HG03045 (cell line): ENCODE results near the gene LUZP2.

Source experiments
- ATAC-seq: cut with Tn5 transposase; IDR thresholded peaks from one replicate; pipeline ENCODE4 v1.9.1; 2021; ENCODE audit warnings: mild to moderate bottlenecking, moderate library complexity; ENCODE audit not compliant: unreplicated experiment

Gene LUZP2

DNA sequence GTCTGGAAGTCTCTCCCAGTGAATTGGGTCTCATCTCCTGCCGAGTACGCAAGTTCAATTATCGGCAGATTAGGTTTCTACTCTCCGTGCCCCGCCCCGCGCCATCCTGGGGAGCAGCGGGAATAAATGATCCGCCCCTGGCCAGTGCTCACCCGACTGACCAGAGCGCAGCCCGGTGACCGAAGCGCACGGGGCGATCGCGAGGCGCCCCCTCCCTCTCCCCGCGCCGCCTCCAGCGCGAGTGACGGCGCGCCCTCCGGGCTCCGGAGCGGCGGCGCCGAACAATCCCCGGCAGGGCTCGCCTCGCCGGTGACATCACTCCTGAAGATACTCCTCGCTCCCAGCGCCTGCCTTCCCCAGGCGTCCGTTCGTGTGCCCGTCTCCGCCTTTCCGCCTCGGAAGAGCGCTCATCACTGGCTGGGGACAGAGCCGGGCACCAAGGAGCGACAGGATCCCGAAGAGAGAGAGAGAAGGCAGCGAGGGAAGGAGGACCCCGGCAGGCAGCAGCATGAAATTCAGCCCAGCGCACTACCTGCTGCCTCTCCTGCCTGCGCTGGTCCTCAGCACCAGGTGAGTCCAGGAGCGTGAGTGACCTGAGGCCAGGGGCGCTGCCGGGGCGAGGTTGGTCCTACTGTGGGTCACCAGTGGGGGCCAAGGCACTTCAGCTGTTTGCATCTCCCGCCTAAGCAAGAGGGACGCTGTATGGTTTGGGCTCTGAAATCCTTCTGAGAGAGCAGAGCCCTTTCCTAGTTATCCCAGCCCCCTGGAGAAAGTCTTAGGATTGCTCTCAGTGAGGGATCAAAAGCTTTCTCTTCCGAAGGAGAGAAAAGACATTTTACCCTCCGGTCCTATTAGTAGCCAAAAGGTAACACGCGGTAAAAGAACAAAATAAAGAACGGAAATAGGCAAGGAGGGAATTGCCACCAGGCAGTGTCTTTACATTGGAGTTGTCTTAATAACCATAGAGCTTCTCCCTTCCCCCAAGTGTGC lies at the start of gene LUZP2:
Gene LUZP2, plus strand, starts transcription at position 318 of the 990 bp plus-strand sequence.
- ATAC-seq = no peak

DNA sequence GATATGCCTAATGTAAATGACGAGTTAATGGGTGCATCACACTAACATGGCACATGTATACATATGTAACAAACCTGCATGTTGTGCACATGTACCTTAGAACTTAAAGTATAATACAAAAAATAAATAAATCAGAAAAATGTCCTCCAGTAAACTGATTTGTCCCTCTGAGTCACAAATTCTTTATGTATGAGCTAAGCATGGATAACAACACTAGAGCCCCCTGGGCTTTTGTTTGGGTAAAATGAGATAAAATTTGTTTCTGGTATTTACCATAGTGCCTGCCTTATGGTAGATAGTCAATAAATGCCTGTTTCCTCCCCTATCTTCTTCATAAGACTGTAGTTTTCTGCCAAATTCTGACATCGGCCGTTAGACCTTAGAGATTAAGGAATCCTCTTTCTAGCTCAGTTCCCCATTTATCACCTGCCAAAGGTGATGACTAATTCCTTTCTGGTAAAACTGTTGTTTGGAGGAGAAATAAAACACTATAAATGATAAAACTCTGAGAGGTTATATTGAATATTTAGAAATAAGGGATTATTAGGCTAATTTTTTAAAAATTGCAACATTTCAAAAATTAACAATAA lies 43.6 kb upstream of the LUZP2 start:
- ATAC-seq = no peak

DNA sequence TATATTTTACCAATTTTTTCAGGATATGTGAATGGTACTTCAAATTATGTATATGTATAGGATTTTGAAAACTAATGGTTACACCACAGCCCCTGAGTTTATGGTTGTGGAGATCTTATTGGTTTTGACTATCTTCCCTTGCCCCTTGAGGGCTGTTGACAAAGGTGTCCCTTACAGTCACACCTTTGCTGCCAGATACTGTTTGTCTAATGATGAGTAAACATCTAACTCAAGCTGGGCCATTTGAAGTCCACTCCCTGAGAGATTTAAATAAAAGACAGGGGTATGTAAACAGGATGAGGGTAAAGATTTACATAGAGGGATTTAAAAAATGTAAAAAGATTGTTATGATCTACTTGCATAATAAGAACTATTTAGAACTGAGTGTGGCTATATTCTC lies 38.9 kb upstream of the LUZP2 start:
- ATAC-seq = no peak

DNA sequence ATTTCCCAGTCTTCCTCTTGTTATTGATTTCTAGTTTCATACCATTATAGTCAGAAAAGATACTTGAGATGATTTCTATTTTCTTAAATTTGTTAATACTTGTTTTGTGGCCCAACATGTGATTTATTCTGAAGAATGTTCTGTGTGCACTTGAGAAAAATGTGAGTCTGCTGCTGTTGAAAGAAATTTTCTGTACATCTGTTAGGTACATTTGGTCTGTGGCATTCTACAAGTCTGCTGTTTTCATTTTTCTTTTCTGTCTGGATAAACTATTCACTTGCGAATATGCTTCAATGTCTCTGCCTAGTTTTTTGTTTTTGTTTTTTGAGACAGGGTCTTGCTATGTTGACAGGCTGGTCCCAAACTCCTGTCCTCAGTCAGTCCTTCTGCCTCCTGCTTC lies 26.4 kb upstream of the LUZP2 start:
- ATAC-seq = no peak

DNA sequence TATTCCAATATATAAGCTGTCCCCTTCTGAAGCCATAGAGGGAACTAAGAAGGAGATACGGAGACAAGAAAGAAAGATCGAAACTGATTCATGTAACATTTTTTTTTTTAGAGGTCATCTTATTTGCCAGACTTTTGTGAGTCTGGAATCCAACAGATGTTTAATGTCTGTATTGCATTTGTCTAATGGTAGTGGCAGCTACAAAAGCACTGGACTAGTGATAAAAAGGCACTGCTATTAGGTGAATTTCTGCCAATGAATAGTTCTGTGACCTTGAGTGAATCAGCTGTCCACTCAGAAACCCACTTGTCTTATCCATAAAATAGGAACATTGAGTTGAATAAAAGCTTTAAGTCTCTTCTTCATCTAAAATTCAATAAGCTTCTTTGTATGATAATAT lies 25.8 kb upstream of the LUZP2 start:
- no peak for ATAC-seq

GRCh38 chr11:24478718-24479117 lies 18.1 kb upstream of the LUZP2 start:
- ATAC-seq = no peak

DNA sequence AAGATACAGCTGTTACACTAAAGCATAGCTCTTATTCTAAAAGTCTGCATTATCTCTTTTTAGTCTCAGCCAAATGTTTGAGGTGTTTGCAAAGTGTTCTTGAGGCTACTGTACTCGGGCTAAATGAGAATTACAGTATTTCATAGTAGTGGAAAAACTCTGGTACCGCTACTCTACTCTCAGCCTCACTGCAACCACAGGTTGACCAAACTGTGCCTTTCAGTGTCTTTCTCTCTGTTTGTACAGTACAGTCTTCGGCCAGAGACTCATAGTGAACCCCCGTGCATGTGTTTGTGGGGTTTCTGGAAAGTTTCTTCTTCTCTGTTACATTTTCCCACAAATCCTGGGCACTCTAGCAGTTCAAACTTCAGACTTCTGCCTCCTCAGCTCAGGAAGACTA lies 7.4 kb upstream of the LUZP2 start:
- ATAC-seq = no peak

DNA sequence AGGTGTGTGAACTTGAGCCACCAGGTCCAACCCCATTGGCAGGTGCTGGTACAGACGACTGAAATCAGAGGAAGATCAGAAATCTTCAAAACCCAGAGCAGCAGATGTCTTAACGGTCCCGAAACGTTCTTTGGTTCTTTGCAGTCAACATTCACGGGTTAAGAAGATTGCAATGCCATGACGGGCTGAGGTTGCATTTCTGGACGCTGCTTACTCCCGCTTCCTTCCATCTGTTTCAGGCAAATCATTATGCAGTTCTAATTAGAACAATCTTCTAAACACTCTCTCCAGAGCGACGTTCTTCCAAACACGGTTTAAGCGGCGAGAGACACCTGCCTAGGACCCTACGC lies 492 bp upstream of the LUZP2 start:
- ATAC-seq = no peak

GRCh38 chr11:24497831-24498230 lies 978 bp downstream of the LUZP2 start:
- no peak for ATAC-seq

- ATAC-seq = no peak
These were observed 5.6 kb downstream of the LUZP2 start for GRCh38 chr11:24502425-24502824.

DNA sequence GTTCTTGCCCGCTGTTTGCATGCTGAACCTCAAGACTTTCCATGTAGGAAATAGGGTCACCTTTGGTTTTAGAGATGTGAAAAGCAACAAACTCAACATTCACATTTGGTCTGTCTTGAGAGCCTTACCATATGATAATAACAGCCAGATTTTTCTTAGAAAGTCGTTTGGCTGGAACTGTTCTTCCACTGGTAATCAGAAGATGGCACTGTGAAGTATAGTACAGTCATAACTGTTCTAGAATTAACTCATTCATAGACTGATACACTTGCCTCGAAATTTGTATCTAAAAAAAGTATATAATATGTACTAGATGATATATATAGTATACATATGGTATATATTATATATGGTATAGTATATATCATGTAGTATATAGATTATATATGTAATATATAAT lies 12.3 kb downstream of the LUZP2 start:
- ATAC-seq = no peak

DNA sequence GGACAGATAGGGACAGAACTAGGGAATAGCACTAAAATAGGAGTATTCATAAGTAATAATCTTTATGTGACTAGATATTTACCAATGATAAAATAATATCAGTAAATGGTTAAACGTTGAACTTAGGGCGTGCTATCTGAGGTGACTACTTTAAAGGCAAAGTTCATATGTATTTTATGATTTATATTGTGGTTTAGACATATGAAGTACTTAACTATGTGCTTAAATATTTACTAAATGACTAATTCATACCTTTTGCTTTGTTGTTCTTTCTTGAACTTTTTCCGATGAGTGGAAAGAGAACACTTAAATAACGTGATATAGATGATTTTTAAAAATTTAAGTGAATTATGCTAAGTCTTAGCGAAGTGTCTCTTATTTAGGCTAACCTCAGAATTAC lies 14.7 kb downstream of the LUZP2 start:
- no peak for ATAC-seq

DNA sequence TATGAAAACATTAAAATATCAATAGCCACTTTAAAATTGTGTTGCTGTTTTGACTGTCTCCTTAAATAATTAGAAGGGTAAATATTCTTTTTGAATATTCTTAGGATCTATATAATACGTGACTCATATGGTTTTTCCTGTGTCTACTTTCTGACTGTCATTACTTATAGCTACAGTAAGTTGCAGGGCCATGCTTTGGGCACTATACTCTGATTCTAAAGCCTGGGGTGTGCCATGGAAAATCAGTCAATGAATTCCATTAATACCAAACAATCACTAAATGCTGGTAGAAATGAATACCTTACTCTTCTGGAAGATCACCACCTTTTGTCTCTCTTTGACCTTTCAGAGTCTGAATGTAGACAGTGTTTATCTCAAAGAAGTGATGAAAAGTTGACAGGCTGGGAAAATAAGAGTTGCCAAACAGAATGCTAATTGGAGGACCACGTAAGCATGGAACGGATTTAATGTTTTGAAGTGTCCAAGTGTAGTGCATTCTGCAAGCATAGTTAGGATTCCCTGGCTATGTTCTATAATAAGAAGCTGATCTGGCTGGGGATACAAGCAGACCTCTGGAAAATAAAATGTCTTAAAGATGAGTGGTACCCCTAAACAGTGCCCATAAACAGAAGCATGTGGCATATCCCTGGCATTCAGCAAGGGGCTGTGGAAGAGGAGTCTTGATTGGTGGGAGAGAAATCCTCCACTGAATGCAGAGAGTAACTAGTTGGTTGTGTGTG lies 16.8 kb downstream of the LUZP2 start:
- no peak for ATAC-seq

DNA sequence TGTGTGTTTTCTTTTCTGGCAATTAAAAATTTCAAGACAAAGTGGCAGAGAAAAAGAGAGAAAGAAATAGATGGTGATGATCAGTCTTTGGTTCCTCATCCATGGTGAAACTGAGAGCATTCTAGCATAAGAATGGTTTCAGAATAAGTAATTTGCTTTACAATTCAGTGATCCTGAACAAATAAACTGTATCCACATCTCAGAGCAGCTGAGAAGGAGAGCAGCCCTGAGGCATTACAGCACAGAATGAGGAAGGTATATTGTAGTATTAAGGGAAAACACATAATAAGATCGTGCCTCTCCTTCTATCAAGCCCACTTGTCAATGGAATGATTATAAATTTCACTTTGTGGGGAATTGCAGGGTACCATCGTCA lies 17.4 kb downstream of the LUZP2 start:
- ATAC-seq = no peak

DNA sequence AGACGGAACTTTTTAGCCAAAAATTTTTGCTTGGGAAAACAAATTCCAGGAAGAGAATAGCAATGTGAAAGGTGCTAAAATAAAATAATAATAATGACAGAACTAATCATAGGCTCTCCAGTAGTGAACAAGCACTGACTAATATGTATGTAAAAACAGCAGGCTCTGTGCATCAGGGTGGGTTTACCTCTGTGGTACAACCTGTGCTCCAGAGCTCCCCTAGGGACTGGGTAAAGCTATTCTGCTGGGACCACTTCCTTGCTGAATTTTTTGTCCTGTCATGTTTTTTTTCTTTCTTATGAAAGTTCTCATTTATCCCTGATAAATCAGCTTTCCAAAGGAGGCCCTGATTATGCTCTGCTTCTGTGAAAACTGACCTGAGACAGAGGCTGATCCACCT lies 18.8 kb downstream of the LUZP2 start:
- ATAC-seq = no peak

- ATAC-seq = no peak
These were observed 19.8 kb downstream of the LUZP2 start for GRCh38 chr11:24516638-24517037.

DNA sequence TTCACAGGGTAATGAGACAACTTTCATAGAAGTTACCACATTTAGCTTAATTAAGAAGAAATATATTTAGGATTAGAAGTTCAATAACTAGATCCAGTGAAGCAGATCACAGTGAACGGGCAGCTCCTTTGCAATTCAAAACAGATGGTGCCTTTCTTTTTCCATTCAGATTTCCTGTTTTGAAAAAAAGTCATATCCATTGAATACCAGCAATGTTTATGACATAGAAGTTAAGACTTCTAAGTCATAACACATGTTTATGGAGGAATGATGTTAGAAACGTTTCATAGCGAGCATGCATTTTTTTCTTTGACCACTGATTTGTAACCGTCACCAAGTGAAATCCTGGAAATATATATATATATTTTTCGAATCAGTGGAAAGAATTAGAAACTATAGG lies 24.7 kb downstream of the LUZP2 start:
- no peak for ATAC-seq

- no peak for ATAC-seq
These were observed 27.3 kb downstream of the LUZP2 start for GRCh38 chr11:24524156-24524555.

GRCh38 chr11:24531528-24531927 lies 34.7 kb downstream of the LUZP2 start:
- ATAC-seq = no peak

- ATAC-seq = no peak
These were observed 46.9 kb downstream of the LUZP2 start for GRCh38 chr11:24543771-24544170.

DNA sequence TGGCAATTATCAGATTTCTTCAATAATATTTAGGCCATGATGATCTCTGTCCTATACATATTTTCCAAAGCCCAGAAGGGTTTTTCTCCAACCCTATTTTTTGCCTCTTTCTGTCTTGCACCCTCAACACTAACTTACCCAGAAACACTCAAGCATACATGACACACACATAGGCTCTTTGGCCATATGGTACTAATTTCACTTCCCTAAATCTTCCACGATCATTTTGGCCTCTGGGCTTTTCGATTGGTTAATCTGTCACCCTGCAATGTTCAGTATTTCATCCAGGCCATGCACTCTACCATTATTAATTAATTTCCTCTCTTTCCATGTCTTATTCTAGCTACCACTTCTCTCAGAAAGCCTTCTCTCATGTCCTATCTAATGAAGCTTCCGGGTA lies 59.8 kb downstream of the LUZP2 start:
- no peak for ATAC-seq

DNA sequence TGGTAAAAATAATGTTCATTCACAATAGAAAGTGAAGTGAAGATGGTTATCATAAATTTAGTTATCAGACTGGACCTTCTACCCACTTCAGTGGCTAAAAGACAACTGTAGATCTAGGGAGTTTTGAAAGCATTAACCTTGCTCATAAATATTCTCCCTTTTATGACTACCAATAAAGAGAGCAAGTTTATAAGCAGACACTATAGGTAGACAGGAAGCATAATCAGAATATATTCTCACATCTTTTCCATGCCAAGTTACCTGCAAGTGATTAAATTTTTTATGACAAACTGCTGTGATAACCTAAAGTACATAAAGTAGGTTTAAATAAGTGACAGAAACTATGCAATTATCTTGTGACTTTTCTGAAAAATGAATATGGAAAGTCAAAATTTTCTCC lies 62.5 kb downstream of the LUZP2 start:
- ATAC-seq = no peak
